Prostate gland (tissue), 2 donors: Measurements from ENCODE around the gene CFTR.

Source experiments
- CTCF ChIP-seq, 4 experiments: fragments of 200-600 bp in 2 of 4; fragments of 450-650 bp in 2 of 4; sonication (generic) in 2 of 4; IDR thresholded peaks; 1 replicate in 3 of 4; 2 replicates in 1 of 4; pipeline ENCODE4 v1.5.1; 2016 to 2019; ENCODE audit warnings: antibody characterized with exemption in 4 of 4, mild to moderate bottlenecking in 2 of 4, moderate library complexity in 2 of 4
- POLR2A ChIP-seq: fragments of 450-650 bp; IDR thresholded peaks from one replicate; pipeline ENCODE4 v1.6.1; 2016; ENCODE audit warnings: antibody characterized with exemption, mild to moderate bottlenecking
- POLR2AphosphoS5 ChIP-seq: sonication (generic); formaldehyde crosslinking; IDR thresholded peaks from one replicate; pipeline ENCODE4 v1.6.1; 2017; ENCODE audit warnings: antibody characterized with exemption

GRCh38 chr7:117468174-117468573 is 11.7 kb upstream of the CFTR start:
- TF ChIP-seq CTCF (IDR thresholded peaks at IDR 0.05): no peak
- TF ChIP-seq POLR2A: no peak
- TF ChIP-seq POLR2AphosphoS5: no peak
